ENCODE measurements around the gene C5orf24.

C5orf24 gene

DNA sequence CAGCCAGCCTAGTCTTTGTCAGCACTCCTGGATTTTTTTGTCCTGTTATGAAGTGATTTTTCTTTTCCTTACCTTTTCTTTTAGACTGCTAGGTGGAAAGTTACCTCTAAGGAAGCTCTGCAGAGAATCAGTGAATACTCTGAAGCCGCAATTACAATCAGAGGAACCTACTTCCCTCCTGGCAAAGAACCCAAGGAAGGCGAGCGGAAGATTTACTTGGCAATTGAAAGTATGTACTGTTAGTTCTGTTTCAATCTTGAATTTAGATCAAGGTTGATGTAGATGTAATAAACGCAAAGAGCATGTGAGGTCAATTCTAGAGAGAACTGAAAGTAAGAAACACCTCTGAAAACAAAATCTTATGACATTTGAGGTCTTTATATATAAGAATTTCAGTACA, 27.0 kb upstream of the C5orf24 start:
- Histone ChIP-seq H3K27ac (no peak overlapping the region), H3K4me3 (no peak overlapping the region)
- TF ChIP-seq, protein P1, sequence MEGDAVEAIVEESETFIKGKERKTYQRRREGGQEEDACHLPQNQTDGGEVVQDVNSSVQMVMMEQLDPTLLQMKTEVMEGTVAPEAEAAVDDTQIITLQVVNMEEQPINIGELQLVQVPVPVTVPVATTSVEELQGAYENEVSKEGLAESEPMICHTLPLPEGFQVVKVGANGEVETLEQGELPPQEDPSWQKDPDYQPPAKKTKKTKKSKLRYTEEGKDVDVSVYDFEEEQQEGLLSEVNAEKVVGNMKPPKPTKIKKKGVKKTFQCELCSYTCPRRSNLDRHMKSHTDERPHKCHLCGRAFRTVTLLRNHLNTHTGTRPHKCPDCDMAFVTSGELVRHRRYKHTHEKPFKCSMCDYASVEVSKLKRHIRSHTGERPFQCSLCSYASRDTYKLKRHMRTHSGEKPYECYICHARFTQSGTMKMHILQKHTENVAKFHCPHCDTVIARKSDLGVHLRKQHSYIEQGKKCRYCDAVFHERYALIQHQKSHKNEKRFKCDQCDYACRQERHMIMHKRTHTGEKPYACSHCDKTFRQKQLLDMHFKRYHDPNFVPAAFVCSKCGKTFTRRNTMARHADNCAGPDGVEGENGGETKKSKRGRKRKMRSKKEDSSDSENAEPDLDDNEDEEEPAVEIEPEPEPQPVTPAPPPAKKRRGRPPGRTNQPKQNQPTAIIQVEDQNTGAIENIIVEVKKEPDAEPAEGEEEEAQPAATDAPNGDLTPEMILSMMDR (IDR thresholded peaks at IDR 0.05), result no peak
- no peak for DNase-seq (ENCODE audit: low spot score)

DNA sequence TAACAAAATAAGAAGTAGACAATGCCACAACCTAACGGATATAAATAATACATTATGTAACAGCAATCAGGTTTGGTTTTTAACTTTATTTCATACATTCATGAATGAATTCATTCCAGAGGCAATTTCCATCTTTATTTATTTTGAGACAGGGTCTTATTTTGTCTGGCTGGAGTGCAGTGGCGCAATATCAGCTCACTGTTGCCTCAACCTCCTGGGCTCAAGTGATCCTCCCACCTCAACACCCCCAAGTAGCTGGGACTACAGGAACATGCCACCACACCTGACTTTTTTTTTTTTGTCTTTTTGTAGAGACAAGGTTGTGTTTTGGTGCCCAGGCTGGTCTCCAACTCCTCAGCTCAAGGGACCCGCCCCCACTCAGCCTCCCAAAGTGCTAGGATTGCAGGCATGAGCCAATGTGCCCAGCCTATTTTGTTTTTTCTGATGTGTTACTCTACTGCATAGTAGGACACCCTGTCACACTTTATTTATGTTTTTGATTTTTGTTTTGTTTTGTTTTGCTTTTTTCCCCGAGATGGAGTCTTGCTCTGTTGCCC, 26.3 kb upstream of the C5orf24 start:
- Histone ChIP-seq H3K27ac (no peak overlapping the region), H3K4me3 (no peak overlapping the region)
- DNase-seq (ENCODE audit: low spot score), result no peak
- TF ChIP-seq, protein P1 (IDR thresholded peaks at IDR 0.05), result no peak

DNA sequence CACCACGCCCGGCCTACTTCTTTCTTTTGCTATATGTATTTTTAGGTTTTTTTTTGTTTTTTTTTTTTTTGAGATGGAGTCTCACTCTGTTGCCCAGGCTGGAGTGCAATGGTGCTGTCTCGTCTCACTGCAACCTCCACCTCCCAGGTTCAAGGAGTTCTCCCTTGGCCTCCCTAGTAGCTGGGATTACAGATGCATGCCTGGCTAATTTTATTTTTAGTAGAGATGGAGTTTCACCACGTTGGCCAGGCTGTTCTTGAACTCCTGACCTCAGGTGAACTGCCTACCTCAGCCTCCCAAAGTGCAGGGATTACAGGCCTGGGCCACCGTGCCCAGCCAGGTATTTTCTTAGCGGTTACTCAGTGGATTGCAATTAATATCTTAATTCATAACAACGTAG, 23.9 kb upstream of the C5orf24 start:
- no peak overlapping the region for H3K27ac ChIP-seq
- H3K4me3 ChIP-seq, result no peak overlapping the region
- TF ChIP-seq, protein P1 (IDR thresholded peaks at IDR 0.05), result no peak
- DNase-seq (ENCODE audit: low spot score), result no peak

DNA sequence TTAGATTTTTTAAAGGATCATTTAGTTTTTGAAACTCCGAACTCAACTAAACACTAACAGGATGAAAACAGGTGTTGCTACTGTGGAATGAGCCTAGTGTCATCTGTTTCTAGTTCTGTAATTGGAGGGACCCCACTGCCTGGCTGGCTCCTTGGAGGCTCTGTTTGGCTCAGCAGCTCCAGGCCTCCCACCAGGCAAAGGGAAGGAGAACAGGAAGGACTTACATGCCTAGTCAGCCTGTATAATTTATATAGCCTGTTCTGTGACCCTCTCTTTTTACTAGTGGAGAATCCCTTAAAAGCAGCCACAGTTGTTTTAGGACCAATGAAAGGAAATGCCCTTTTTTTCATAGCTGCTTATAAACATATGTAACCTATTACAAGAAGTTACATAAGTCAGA, 21.1 kb upstream of the C5orf24 start:
- TF ChIP-seq, protein P1 (IDR thresholded peaks at IDR 0.05), result no peak
- no peak for DNase-seq (ENCODE audit: low spot score)
- H3K4me3 ChIP-seq, result no peak overlapping the region
- H3K27ac ChIP-seq, result no peak overlapping the region

DNA sequence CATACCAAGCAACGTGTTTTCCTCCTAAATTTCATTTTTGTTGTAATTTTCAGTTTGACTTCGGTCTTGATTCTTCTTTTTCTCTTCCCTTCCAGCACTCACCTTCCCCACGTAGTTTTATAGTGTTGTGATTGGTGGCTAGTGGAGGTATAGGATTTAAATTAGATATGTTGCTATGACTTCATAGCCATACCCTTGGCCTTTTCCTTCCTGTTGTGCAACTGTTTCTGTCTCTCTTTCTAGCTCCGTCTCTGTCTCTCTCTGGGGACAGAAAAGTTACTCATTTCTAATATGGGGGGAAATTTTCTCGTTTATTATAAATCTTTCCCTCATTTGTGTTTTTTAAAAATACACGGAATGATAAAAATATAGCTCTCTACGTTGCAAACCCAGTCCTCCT, 20.6 kb upstream of the C5orf24 start:
- TF ChIP-seq, protein P1 (IDR thresholded peaks at IDR 0.05), result no peak
- H3K4me3 ChIP-seq, result no peak overlapping the region
- no peak overlapping the region for H3K27ac ChIP-seq
- no peak for DNase-seq (ENCODE audit: low spot score)

DNA sequence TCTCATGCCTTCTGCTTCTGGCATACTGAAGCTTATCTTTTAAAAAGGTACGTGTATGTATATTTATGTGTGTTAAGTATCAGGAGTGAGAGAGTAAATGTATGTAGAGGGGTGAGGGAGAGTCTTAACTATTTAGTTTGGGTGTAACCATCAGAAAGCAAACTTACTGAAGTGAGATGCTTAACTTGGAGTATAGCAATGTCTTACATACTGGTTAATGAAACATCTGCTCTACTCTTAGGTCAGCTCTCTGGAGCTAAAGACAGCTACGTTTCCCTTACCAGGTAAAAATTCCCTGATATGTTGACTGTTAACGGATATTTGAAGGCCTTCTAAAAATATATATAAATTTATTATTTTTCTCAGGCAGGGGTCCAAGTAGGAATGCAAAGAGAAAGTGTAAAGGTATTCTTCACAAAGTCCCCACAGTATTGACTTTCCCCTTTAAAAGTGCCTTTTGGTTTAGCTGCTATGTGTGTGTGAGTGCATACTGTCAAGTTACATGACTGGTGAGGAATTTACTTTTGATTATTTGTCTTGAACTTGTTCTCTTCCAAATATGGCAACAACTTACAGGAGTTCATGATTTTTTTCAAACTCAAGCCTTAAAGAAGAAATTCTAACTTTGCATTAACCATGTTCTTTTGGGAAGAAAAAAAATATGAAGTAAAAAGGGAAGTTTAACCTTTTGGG, 12.3 kb upstream of the C5orf24 start:
- H3K4me3 ChIP-seq, result no peak overlapping the region
- H3K27ac ChIP-seq, result peak overlapping the region; percentile 46 to 74
- TF ChIP-seq, protein P1 (IDR thresholded peaks at IDR 0.05), result no peak
- DNase-seq (ENCODE audit: low spot score), result no peak

DNA sequence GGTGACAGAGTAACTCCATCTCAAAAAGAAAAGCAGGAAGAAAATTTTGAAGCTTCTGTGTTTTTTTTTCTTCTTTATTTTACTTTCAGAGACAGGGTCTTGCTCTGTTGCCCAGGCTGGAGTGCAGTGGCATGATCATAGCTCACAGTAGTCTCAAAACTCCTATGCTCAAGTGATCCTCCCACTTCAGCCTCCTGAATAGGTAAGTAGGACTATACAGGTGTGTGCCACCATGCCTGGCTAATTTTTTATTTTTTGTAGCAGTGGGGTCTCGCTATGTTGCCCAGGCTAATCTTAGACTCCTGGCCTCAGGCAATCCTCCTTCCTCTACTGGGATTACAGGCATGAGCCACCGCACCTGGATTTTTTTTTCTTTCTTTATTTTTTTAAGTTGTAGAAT, 10.1 kb upstream of the C5orf24 start:
- no peak for DNase-seq (ENCODE audit: low spot score)
- no peak overlapping the region for H3K27ac ChIP-seq
- TF ChIP-seq, protein P1 (IDR thresholded peaks at IDR 0.05), result no peak
- no peak overlapping the region for H3K4me3 ChIP-seq

Data from coronary artery (tissue), 2 donors.